ENCODE results near the gene KRT8. TPM values are rescaled to one million over a fixed set of nuclear protein-coding genes. Genes with fewer than 3 reads are reported as not detected.
"Not testable (repeated sequence)": the region's sequence is repeated elsewhere in the genome, so short reads cannot be mapped to it uniquely, and the experiment has no call there.

Gene KRT8
- total RNA-seq, 2 experiments from 2014 or later: 0.33 to 0.65 TPM

DNA sequence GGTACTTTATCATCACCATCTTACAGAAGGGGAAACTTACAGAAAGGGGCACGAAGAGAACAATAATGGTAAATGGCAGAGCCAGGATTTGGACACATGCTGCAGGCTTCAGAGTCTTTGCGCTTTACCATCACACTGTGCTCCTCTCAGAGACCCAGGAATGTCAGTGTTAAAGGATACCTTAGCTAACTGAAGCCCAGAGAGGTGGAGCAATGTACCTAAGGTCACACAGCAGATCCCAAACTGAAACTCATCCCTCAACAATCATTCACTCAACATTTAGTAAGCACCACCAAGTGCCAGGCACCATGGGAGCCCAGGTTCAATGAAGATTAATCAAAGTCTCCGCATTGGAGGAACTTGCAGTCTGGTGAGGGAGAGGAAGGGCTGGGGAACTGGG, 48.1 kb downstream of the KRT8 start:
- Mint-ChIP-seq H3K36me3 (ENCODE audit: low read depth) (no peaks in the 10 kb centered on the region), H3K4me3 (no peak overlapping the region), H3K27ac (no peak overlapping the region), H3K4me1 (no peaks in the 10 kb centered on the region), H3K27me3 (peaks cover 36% of the 10 kb centered on the region), H3K9me3 (no peaks in the 10 kb centered on the region)
- ChIA-PET CTCF (interaction anchor here (1.8 kb wide), 1 partner anchor 11 kb away, joined by 6 read pairs; no protein-coding TSS in a partner anchor), POLR2A (no interaction called here)
- DNase-seq: no peak

DNA sequence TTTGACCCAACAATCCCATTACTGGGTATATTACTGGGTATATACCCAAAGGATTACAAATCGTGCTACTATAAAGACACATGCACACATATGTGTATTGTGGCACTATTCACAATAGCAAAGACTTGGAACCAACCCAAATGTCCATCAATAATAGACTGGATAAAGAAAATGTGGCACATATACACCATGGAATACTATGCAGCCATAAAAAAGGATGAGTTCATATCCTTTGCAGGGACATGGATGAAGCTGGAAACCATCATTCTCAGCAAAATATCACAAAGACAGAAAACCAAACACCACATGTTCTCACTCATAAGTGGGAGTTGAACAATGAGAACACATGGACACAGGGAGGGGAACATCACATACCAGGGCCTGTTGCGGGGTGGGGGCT, 48.8 kb downstream of the KRT8 start:
- peaks cover 40% of the 10 kb centered on the region for H3K27me3 Mint-ChIP-seq
- H3K4me1 Mint-ChIP-seq; H3K36me3 Mint-ChIP-seq (ENCODE audit: low read depth); DNase-seq; H3K4me3 Mint-ChIP-seq; POLR2A ChIA-PET; H3K27ac Mint-ChIP-seq; H3K9me3 Mint-ChIP-seq: not testable (repeated sequence)
- CTCF ChIA-PET: interaction anchor here (1.8 kb wide), 1 partner anchor 11 kb away, joined by 6 read pairs; no protein-coding TSS in a partner anchor

GRCh38 chr12:52851787-52852186, 53.1 kb downstream of the KRT8 start:
- Mint-ChIP-seq H3K36me3 (ENCODE audit: low read depth) (no peaks in the 10 kb centered on the region), H3K4me1 (no peaks in the 10 kb centered on the region), H3K27me3 (peaks cover 40% of the 10 kb centered on the region), H3K4me3 (no peak overlapping the region), H3K9me3 (no peaks in the 10 kb centered on the region), H3K27ac (no peak overlapping the region)
- no peak for DNase-seq
- ChIA-PET CTCF (interaction anchor here (1.6 kb wide), 1 partner anchor 19 kb away, joined by 5 read pairs; no protein-coding TSS in a partner anchor), POLR2A (no interaction called here)

DNA sequence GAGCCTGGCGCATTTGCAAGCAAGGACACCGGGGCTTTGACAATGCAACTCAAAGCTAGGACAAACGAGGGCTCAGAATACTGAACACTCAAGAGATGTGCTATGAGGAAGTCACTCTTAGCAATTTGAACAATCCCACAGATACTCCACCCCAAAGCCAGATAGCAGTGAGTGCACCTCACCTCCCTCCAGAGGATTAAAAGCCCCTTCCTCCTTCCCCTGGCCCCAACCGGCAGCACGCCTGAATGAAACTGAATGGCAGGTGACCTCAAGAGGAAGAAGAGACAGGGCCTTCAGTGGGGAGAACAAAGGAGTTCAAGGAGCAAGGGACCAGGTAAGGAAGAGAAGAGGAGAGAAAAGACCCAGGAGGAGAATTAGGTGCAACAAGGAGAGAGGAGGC, 54.2 kb downstream of the KRT8 start:
- H3K27me3 Mint-ChIP-seq: peaks cover 37% of the 10 kb centered on the region
- H3K4me1 Mint-ChIP-seq: no peaks in the 10 kb centered on the region
- POLR2A ChIA-PET: no interaction called here
- no peaks in the 10 kb centered on the region for H3K36me3 Mint-ChIP-seq (ENCODE audit: low read depth)
- no peak overlapping the region for H3K4me3 Mint-ChIP-seq
- CTCF ChIA-PET: no interaction called here
- no peak for DNase-seq
- no peaks in the 10 kb centered on the region for H3K9me3 Mint-ChIP-seq
- H3K27ac Mint-ChIP-seq: no peak overlapping the region

DNA sequence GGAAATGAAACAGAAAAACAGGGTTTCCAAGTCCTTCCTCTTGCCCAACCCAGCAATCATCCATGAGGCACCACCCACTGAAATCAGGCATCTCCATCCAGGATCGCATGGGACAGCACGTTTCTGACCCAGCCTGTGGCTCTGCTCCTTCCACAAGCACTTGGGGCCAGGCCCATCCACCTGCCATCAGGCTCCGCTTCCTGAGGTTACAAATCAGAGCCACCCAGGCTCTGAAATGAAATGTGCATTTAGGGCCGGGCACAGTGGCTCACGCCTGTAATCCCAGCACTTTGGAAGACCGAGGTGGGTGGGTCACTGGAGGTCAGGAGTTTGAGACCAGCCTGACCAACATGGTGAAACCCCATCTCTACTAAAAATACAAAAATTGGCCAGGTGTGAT, 55.4 kb downstream of the KRT8 start:
- no peak for DNase-seq
- CTCF ChIA-PET: no interaction called here
- Mint-ChIP-seq H3K4me1 (no peaks in the 10 kb centered on the region), H3K9me3 (no peaks in the 10 kb centered on the region), H3K36me3 (ENCODE audit: low read depth) (no peaks in the 10 kb centered on the region), H3K27ac (no peak overlapping the region), H3K4me3 (no peak overlapping the region), H3K27me3 (peaks cover 26% of the 10 kb centered on the region)
- POLR2A ChIA-PET: no interaction called here

GRCh38 chr12:52848661-52849255, 56.1 kb downstream of the KRT8 start, which contains the start of gene KRT78:
KRT78 (minus strand) TSS chr12:52848994; CDS start chr12:52848930, 64 bp downstream.
- H3K4me3 Mint-ChIP-seq: no peak within 1 kb of the TSS
- peaks cover 24% of the 10 kb centered on the region for H3K27me3 Mint-ChIP-seq
- ChIA-PET CTCF (no interaction called here), POLR2A (no interaction called here)
- H3K36me3 Mint-ChIP-seq (ENCODE audit: low read depth): no peaks in the 10 kb centered on the region
- no peak for DNase-seq
- H3K4me1 Mint-ChIP-seq: no peaks in the 10 kb centered on the region
- H3K9me3 Mint-ChIP-seq: no peaks in the 10 kb centered on the region
- H3K27ac Mint-ChIP-seq: no peak within 1 kb of the TSS

GRCh38 chr12:52847335-52848102, 57.4 kb downstream of the KRT8 start:
- H3K27me3 Mint-ChIP-seq: peaks cover 16% of the 10 kb centered on the region
- H3K4me3 Mint-ChIP-seq: no peak overlapping the region
- H3K4me1 Mint-ChIP-seq: no peaks in the 10 kb centered on the region
- no peak for DNase-seq
- no peak overlapping the region for H3K27ac Mint-ChIP-seq
- H3K36me3 Mint-ChIP-seq (ENCODE audit: low read depth): no peaks in the 10 kb centered on the region
- no peaks in the 10 kb centered on the region for H3K9me3 Mint-ChIP-seq
- POLR2A ChIA-PET: no interaction called here
- CTCF ChIA-PET: no interaction called here

Other genes starting within 250 kb of the KRT8 start
- under 1 TPM; 0.13 to 0.30 TPM for gene KRT1, start 224.7 kb downstream of the KRT8 start, total RNA-seq
- not detected for gene KRT77, start 201.6 kb downstream of the KRT8 start, total RNA-seq
- gene KRT76, start 127.7 kb downstream of the KRT8 start, total RNA-seq: not detected
- not detected for gene KRT3, start 109.0 kb downstream of the KRT8 start, total RNA-seq
- not detected for gene KRT4, start 91.0 kb downstream of the KRT8 start, total RNA-seq
- not detected for gene KRT79, start 70.8 kb downstream of the KRT8 start, total RNA-seq
- gene KRT78, start 56.1 kb downstream of the KRT8 start, total RNA-seq: not detected
- 1 to 10 TPM; 2.2 to 2.8 TPM for gene KRT18, start 44.0 kb upstream of the KRT8 start, total RNA-seq
- gene EIF4B, start 101.4 kb upstream of the KRT8 start, total RNA-seq: 100 to 1,000 TPM; 303 to 311 TPM
- under 1 TPM; 0.78 to 0.83 TPM for gene TNS2, start 145.0 kb upstream of the KRT8 start, total RNA-seq
- gene SPRYD3, start 174.3 kb upstream of the KRT8 start, total RNA-seq: 10 to 100 TPM; 31.2 to 31.3 TPM
- gene IGFBP6, start 192.6 kb upstream of the KRT8 start, total RNA-seq: 1 to 10 TPM in 1 of 2 experiments, under 1 TPM in 1; 0.38 to 1.2 TPM
- gene SOAT2, start 198.4 kb upstream of the KRT8 start, total RNA-seq: 1 to 10 TPM; 1.4 to 1.5 TPM